Right lung (tissue), 10 donors: ENCODE results near the gene CYP2S1. TPM values are rescaled to one million over a fixed set of nuclear protein-coding genes. Genes with fewer than 3 reads are reported as not detected.
"Not testable (repeated sequence)": the region's sequence is repeated elsewhere in the genome, so short reads cannot be mapped to it uniquely, and the experiment has no call there.

ENCODE experiments used
- DNase-seq, 2 donors: peaks; one replicate each; pipeline ENCODE4 v3.0.0-alpha.2; 2013
- long read RNA-seq, 8 donors: transcript quantifications; one replicate each; lab custom pipeline, GENCODE V29; 2026
- polyA plus RNA-seq, 5 donors: library from polyadenylated mRNA; unstranded; fragments of 120-200 nt; gene quantifications; one replicate each; pipeline versions ENCODE4 v1.2.1 to v1.2.3, GENCODE V29; 2013; ENCODE audit warnings: inconsistent platforms in 1 of 5, low replicate concordance in 1 of 5; ENCODE audit not compliant: insufficient read length in 5 of 5, insufficient read depth in 1 of 5

Gene CYP2S1, protein sequence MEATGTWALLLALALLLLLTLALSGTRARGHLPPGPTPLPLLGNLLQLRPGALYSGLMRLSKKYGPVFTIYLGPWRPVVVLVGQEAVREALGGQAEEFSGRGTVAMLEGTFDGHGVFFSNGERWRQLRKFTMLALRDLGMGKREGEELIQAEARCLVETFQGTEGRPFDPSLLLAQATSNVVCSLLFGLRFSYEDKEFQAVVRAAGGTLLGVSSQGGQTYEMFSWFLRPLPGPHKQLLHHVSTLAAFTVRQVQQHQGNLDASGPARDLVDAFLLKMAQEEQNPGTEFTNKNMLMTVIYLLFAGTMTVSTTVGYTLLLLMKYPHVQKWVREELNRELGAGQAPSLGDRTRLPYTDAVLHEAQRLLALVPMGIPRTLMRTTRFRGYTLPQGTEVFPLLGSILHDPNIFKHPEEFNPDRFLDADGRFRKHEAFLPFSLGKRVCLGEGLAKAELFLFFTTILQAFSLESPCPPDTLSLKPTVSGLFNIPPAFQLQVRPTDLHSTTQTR
- polyA plus RNA-seq = 1 to 10 TPM; 1.8 to 5.7 (median 4.1) TPM
- long read RNA-seq, donor 1 = 0 reads
- long read RNA-seq, donor 2 = 0 reads
- long read RNA-seq, donor 3 = 0 reads
- long read RNA-seq, donor 4 = 0 reads
- long read RNA-seq, donor 5, partial matches to known transcripts = 0 of 1 reads
- long read RNA-seq, donor 5, other reads (novel, unspliced or antisense) = 0 of 1 reads
- long read RNA-seq, donor 6, partial matches to known transcripts = 0 of 1 reads
- long read RNA-seq, donor 6, other reads (novel, unspliced or antisense) = 0 of 1 reads
- long read RNA-seq, donor 7 = 0 reads
- long read RNA-seq, donor 8 = 0 reads

DNA sequence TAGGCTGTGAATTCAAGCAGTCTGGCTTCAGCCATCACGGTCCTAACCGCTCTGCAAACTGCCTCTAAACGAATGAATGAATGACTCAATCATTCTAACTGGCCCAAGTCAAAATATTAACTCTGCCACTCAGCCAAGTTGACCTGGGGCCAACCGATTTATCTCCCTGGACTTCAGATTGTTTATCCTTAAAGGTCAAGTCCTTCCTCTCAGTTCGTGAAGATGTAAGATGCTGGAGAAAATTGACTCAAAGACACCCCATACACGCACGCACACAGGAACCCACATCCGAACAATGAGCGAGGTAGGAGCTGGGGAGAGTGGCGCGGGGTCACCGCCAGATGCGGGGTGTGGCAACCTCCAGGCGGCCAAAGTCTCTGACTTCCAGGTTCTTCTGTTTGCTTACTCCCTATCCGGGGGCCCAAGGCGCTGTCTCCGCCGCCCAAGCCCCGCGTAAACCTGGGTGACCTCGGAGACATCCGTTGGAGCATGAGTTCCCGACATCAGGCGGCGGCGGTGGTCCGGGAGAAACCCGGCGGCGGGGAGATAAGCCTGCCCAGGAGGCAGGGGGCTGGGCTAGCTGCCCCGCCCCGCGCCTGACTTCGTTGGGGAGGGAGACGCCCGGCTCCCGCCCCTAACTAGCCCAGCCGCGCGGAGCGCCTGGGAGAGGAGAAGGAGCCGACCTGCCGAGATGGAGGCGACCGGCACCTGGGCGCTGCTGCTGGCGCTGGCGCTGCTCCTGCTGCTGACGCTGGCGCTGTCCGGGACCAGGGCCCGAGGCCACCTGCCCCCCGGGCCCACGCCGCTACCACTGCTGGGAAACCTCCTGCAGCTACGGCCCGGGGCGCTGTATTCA is at the start of gene CYP2S1:
CYP2S1 (plus strand) TSS at position 646 of the 856 bp plus-strand sequence; CDS start at position 692, 46 bp downstream.
- peak in 1 of 2 donors; percentile 14 for DNase-seq

- peak; percentile 19 to 48 for DNase-seq
Observed at GRCh38 chr19:41144403-41144802, 48.6 kb upstream of the CYP2S1 start.

- DNase-seq = no peak
Observed at GRCh38 chr19:41149831-41150230, 43.2 kb upstream of the CYP2S1 start.

- not testable (repeated sequence) for DNase-seq
Observed at GRCh38 chr19:41150986-41151385, 42.0 kb upstream of the CYP2S1 start.

DNA sequence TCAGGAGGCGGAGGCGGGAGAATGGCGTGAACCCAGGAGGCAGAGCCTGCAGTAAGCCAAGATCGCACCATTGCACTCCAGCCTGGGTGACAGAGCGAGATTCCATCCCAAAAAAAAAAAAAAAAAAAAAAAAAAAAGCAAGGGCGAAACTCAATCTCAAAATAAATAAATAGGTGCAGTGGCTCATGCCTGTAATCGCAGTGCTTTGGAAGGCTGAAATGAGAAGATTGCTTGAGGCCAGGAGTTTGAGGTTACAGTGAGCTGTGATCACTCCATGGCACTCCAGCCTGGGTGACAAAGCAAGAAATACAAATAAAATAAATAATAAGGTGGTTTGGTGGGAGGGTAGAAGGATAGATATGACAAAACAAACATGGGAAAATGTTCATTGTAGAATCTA is 39.0 kb upstream of the CYP2S1 start:
- no peak for DNase-seq

DNA sequence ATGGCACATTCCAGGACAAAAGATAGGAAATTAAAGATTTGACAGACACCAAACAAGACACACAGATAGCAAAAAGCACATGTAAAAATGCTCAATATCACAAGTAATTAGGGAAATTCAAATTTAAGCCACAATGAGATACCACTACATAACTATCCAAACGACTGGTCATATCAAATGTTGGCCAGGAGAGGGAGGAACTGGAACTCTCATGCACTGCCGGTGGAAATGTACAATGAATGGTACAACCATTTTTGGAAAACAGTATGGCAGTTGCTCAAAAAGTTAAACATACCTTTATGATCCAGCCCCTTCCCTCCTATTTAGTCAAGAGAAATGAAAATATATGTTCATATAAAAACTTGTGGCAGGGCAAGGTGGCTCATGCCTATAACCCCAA is 36.8 kb upstream of the CYP2S1 start:
- DNase-seq = no peak

DNA sequence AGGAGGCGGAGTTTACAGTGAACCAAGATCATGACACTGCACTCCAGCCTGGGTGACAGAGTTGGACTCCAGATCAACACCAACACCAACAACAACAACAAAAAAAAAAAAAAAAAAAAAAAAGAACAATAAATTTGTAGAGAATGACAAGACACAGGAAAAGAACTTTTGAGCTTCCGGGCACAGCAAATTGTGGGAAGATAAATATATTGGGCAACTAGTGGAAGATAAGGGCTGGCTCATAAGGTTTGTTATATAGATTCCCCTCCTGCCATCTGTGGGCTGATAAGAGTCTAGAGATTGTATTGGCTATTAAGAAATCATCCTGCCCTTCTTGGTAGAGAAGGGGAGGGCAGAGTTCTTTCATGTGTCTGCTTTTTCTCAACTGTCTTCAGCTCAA is 33.1 kb upstream of the CYP2S1 start:
- DNase-seq = no peak

DNA sequence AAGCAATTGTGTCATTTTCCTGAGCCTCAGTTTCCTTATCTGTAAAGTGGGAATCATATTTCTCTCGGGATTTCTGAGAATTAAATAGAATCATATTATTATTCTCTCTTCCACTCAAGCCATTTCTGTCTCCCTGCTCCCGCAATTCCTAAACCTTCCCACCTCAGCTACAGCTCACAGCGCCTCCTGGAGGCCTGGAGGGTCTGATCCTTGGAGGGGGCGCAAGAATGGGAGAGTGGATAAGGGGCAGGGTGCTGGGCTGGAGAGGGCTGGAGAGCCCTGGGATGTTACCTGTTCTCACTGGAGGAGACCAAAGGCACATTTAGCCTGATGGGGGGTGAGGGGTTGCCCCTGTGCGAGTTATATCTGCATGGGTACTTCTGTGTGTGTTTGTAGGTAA is 31.1 kb upstream of the CYP2S1 start:
- DNase-seq = no peak

- no peak for DNase-seq
Observed at GRCh38 chr19:41166944-41167804, 25.8 kb upstream of the CYP2S1 start.

GRCh38 chr19:41172297-41173164 is 20.5 kb upstream of the CYP2S1 start:
- peak in 1 of 2 donors; percentile 7 for DNase-seq

- DNase-seq = no peak
Observed at GRCh38 chr19:41174297-41174928, 18.6 kb upstream of the CYP2S1 start.

DNA sequence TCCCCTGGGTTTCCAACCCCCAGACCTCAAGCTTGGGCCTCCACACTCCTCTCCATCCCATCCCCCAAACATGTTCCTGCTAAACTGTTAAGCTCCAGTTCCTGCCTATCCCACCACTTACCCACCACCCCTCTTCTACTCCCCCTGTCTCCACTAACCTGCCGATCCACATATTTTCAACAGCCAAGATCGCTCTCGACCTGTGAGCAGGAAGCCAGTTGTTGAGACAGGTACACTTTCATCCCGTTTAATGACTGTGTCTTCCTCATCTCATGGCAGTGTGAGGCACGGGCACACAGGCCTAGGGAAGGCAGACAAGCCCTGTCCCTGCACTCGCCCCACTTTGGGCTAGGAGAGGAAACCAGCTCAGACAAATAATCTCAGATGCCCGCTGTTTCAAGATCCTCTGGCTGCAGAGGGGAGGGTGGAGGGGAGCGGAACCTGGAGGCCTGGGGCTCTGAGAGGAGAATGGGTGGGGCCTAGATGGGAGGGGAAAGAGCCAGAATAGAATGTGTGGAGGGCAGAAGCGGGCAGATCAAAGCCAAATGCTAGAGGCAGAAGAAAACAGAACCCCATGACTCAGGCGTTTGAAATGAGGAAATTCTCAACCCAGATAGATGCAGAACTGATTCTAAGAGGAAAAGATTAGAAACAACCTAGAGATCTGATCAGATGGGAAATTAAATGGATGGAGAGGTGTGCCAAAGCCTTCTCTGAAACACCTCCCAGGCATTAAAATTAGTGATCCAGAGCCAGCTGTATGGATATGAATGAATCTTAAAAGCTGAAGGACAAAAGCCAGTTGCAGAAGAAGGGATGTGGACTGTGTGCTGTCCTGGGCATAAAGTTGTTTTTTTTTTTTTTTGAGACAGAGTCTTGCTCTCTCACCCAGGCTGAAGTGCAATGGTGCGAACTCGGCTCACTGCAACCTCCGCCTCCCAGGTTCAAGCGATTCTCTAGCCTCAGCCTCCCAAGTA is 16.9 kb upstream of the CYP2S1 start:
- DNase-seq = peak; percentile 64 to 72

DNA sequence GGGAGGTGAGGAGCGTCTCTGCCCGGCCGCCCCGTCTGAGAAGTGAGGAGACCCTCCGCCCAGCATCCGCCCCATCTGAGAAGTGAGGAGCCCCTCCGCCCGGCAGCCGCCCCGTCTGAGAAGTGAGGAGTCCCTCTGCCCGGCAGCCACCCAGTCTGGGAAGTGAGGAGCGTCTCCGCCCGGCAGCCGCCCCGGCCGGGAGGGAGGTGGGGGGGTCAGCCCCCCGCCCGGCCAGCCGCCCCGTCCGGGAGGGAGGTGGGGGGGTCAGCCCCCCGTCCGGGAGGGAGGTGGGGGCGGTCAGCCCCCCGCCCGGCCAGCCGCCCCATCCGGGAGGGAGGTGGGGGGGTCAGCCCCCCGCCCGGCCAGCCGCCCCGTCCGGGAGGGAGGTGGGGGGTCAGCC is 12.8 kb upstream of the CYP2S1 start:
- not testable (repeated sequence) for DNase-seq

GRCh38 chr19:41186971-41187883 is 5.8 kb upstream of the CYP2S1 start:
- no peak for DNase-seq

DNA sequence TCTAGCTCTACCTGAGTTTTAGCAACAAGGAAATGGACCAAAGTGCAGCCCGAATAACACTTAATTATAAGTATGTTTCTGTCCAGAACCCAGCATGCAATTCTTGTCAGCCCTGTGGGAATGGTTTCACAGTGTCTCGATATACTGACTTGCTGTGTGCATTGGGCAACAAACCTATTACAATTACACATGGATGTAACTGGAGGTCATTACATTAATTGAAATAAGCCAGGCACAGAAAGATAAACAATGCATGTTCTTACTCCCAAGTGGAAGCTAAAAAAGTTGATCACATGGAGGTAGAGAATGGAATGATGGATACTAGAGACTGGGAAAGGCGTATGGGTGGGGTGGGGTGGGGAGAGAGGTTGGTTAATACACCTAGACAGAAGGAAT is 5.1 kb upstream of the CYP2S1 start:
- DNase-seq = no peak

DNA sequence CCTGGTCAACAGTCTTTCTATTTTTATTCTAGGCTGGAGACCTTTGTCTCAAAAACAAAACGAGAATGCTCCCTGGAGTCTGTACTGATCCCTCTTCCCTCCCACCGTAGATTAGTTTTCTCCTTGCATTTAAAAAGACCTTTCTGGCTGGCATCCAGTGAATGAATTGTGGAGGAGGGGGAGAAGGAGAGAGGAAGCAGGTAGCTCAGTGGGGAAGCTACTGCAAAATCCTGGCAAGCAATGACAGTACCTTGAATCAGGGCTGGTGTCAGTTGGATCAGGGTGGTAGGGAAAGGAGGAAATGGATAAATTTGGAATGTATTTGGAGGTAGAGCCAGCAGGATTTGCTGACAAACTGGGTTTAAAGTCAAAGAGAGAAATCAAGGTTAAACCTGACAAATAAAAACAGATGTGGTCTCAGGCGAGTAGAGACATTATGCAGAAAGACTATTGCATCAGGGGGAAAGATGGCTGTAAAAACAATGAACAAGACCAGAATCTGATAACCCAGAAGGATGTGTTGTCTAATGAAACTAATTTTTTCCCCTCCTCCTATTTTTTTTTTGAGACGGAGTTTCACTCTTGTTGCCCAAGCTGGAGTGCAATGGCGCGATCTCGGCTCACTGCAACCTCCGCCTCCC is 3.5 kb upstream of the CYP2S1 start:
- DNase-seq = no peak
